NB4 (cell line): ENCODE results near the gene CDX2.

ENCODE experiments used
- CTCF ChIP-seq: IDR thresholded peaks from one replicate; pipeline ENCODE4 v1.5.1; 2012; ENCODE audit warnings: low read depth, low read length
- POLR2A ChIP-seq: IDR thresholded peaks from 2 replicates; pipeline ENCODE4 v1.6.1; 2011; ENCODE audit warnings: mild to moderate bottlenecking; ENCODE audit not compliant: insufficient read length; ENCODE audit errors: extremely low read depth

- TF ChIP-seq CTCF (no peak), POLR2A (no peak)
Measured at GRCh38 chr13:27929868-27930267, 39.2 kb downstream of the CDX2 start.
